HepG2 (cell line): ENCODE measurements around the gene OBP2B. TPM values are rescaled to one million over a fixed set of nuclear protein-coding genes. Genes with fewer than 3 reads are reported as not detected.

Source experiments
- ARID2 ChIP-seq: sonication (generic); formaldehyde crosslinking; IDR thresholded peaks from 2 replicates; pipeline ENCODE4 v1.8.1; 2022; ENCODE audit warnings: mild to moderate bottlenecking, missing genetic modification reagents, borderline replicate concordance
- ATRX ChIP-seq: sonication (generic); formaldehyde crosslinking; IDR thresholded peaks from 2 replicates; pipeline ENCODE4 v1.4.0; 2020; ENCODE audit warnings: missing genetic modification reagents, borderline replicate concordance
- BORCS8-MEF2B ChIP-seq: sonication (generic); formaldehyde crosslinking; IDR thresholded peaks from 2 replicates; pipeline ENCODE4 v1.8.0; 2022; ENCODE audit warnings: mild to moderate bottlenecking, missing genetic modification reagents
- KLF15 ChIP-seq: sonication (generic); formaldehyde crosslinking; IDR thresholded peaks from 2 replicates; pipeline ENCODE4 v1.8.1; 2023; ENCODE audit warnings: borderline replicate concordance, mild to moderate bottlenecking, inconsistent platforms, missing genetic modification reagents, mixed read lengths
- REPIN1 ChIP-seq: sonication (generic); formaldehyde crosslinking; IDR thresholded peaks from 2 replicates; pipeline ENCODE4 v1.8.0; 2022; ENCODE audit warnings: missing genetic modification reagents, low read depth, mild to moderate bottlenecking, borderline replicate concordance
- ZIK1 ChIP-seq: sonication (generic); formaldehyde crosslinking; IDR thresholded peaks from 2 replicates; pipeline ENCODE4 v1.5.0; 2020; ENCODE audit warnings: mild to moderate bottlenecking, low read depth, missing genetic modification reagents, borderline replicate concordance
- ZNF101 ChIP-seq: sonication (generic); formaldehyde crosslinking; IDR thresholded peaks from 2 replicates; pipeline ENCODE4 v1.4.0; 2020; ENCODE audit warnings: mild to moderate bottlenecking, low read depth, missing genetic modification reagents, borderline replicate concordance
- ZNF737 ChIP-seq: sonication (generic); formaldehyde crosslinking; IDR thresholded peaks from 2 replicates; pipeline ENCODE4 v1.5.0; 2020; ENCODE audit warnings: missing genetic modification reagents, mild to moderate bottlenecking, borderline replicate concordance
- ZNF746 ChIP-seq: sonication (generic); formaldehyde crosslinking; IDR thresholded peaks from 2 replicates; pipeline ENCODE4 v1.8.0; 2022; ENCODE audit warnings: mild to moderate bottlenecking, missing genetic modification reagents
- polyA plus RNA-seq, 8 experiments: library from polyadenylated mRNA; depleted of rRNA in 3 of 8; stranded (reverse) in 7 of 8; unstranded in 1 of 8; fragments of >200 nt; fragmentation: Illumina TruSeq in 4 of 8; extraction: Trizol in 4 of 8; gene quantifications; 2 replicates each; pipeline versions ENCODE4 v1.2.1 to v1.2.3, GENCODE V29; 2011 to 2016; ENCODE audit warnings: low read depth in 4 of 8, missing spikeins in 1 of 8, mixed read lengths in 1 of 8; ENCODE audit not compliant: insufficient read depth in 1 of 8
- total RNA-seq, 5 experiments: library from RNA; depleted of rRNA; stranded (reverse); fragments of >200 nt; fragmentation: Illumina TruSeq; extraction: Trizol; gene quantifications; 2 replicates each; pipeline ENCODE4 v1.2.3, GENCODE V29; 2016; ENCODE audit warnings: low read depth in 1 of 5
- TF ChIP-seq, protein P1 (sequence below): sonication (generic); formaldehyde crosslinking; IDR thresholded peaks from 2 replicates; pipeline ENCODE4 v1.4.0; 2020; ENCODE audit warnings: missing genetic modification reagents
- TF ChIP-seq, protein P2 (sequence below): IDR thresholded peaks from 2 replicates; pipeline ENCODE4 v1.6.1; 2018; ENCODE audit warnings: missing genetic modification reagents, mild to moderate bottlenecking, missing compliant biosample characterization

OBP2B gene
- total and polyA plus RNA-seq, 2 of the 13 experiments (the other 11 are each of a cell fraction or from before 2014, with no cell fraction given), result not detected

DNA sequence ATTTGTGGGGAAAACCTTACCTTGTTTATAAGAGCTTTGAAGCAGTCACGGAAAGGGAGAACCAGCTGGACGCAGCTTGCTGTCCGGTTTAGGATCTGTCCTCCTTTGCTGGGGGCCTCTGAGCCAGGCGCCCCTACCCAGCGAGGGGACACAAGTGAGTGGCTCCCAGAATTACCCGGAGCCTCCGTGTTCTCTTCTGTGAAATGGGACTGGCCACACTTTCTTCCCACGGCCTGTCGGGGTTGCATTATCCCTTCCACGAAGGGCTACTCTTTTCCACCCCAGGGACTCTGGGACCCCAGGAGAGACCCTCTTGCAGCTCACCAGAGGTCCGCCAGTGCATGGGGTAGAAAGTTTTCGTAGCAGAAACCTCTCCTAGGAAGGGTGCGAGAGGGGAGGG, 44.9 kb downstream of the OBP2B start (continued):
- TF ChIP-seq, protein P1, sequence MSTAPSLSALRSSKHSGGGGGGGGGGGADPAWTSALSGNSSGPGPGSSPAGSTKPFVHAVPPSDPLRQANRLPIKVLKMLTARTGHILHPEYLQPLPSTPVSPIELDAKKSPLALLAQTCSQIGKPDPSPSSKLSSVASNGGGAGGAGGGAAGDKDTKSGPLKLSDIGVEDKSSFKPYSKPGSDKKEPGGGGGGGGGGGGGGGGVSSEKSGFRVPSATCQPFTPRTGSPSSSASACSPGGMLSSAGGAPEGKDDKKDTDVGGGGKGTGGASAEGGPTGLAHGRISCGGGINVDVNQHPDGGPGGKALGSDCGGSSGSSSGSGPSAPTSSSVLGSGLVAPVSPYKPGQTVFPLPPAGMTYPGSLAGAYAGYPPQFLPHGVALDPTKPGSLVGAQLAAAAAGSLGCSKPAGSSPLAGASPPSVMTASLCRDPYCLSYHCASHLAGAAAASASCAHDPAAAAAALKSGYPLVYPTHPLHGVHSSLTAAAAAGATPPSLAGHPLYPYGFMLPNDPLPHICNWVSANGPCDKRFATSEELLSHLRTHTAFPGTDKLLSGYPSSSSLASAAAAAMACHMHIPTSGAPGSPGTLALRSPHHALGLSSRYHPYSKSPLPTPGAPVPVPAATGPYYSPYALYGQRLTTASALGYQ, result no peak
- TF ChIP-seq ZNF101 (CRISPR knock-in tag), result no peak
- no peak for TF ChIP-seq KLF15 (CRISPR knock-in tag)
- no peak for TF ChIP-seq REPIN1 (CRISPR knock-in tag)
- TF ChIP-seq ZNF746 (CRISPR knock-in tag), result no peak
- TF ChIP-seq ZIK1 (CRISPR knock-in tag), result no peak
- TF ChIP-seq, protein P2, sequence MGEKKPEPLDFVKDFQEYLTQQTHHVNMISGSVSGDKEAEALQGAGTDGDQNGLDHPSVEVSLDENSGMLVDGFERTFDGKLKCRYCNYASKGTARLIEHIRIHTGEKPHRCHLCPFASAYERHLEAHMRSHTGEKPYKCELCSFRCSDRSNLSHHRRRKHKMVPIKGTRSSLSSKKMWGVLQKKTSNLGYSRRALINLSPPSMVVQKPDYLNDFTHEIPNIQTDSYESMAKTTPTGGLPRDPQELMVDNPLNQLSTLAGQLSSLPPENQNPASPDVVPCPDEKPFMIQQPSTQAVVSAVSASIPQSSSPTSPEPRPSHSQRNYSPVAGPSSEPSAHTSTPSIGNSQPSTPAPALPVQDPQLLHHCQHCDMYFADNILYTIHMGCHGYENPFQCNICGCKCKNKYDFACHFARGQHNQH (CRISPR knock-in tag), result no peak
- TF ChIP-seq ARID2 (CRISPR knock-in tag), result no peak
- no peak for TF ChIP-seq BORCS8-MEF2B (CRISPR knock-in tag)
- TF ChIP-seq ZNF737 (CRISPR knock-in tag), result no peak
- no peak for TF ChIP-seq ATRX
